Neutrophil (primary cell): Measurements from ENCODE around the gene SLC7A6.

Experiments
- H3K27ac ChIP-seq: fragments of 200-600 bp; sonication (generic); 2 replicates; pipeline ENCODE4 v1.5.1; 2016; ENCODE audit warnings: mild to moderate bottlenecking, moderate library complexity
- H3K27me3 ChIP-seq: fragments of 200-600 bp; sonication (generic); 2 replicates; pipeline ENCODE4 v1.6.0; 2016; ENCODE audit warnings: mild to moderate bottlenecking
- H3K36me3 ChIP-seq: fragments of 200-600 bp; sonication (generic); 2 replicates; pipeline ENCODE4 v1.5.1; 2017
- H3K4me1 ChIP-seq, 2 experiments: fragments of 200-600 bp in 1 of 2; sonication (generic) in 1 of 2; 1 replicate in 1 of 2; 2 replicates in 1 of 2; pipeline versions ENCODE4 v1.5.1 to v1.6.1; 2013 to 2016; ENCODE audit warnings: low read depth in 1 of 2, low read length in 1 of 2, mild to moderate bottlenecking in 1 of 2, moderate library complexity in 1 of 2; ENCODE audit not compliant: control insufficient read depth in 1 of 2, insufficient read depth in 1 of 2
- H3K4me3 ChIP-seq, 2 experiments: fragments of 200-600 bp in 1 of 2; sonication (generic) in 1 of 2; 1 replicate in 1 of 2; 2 replicates in 1 of 2; pipeline ENCODE4 v1.5.1; 2013 to 2016; ENCODE audit warnings: low read depth in 1 of 2, low read length in 1 of 2, mild to moderate bottlenecking in 1 of 2, moderate library complexity in 1 of 2
- H3K9me3 ChIP-seq: fragments of 200-600 bp; sonication (generic); 2 replicates; pipeline ENCODE4 v1.5.1; 2016
- CTCF ChIP-seq: fragments of 200-600 bp; sonication (generic); IDR thresholded peaks from 2 replicates; pipeline ENCODE4 v1.5.1; 2016; ENCODE audit warnings: antibody characterized with exemption

Gene SLC7A6

GRCh38 chr16:68349838-68350410, 85.6 kb downstream of the SLC7A6 start:
- Histone ChIP-seq H3K4me3 (no peak overlapping the region), H3K4me1 (no peaks in the 10 kb centered on the region), H3K27ac (no peak overlapping the region), H3K36me3 (peaks cover 87% of the 10 kb centered on the region), H3K27me3 (no peaks in the 10 kb centered on the region), H3K9me3 (no peaks in the 10 kb centered on the region)
- TF ChIP-seq CTCF = no peak

- peaks cover 78% of the 10 kb centered on the region for H3K36me3 ChIP-seq
- no peak overlapping the region for H3K27ac ChIP-seq
- H3K9me3 ChIP-seq = no peaks in the 10 kb centered on the region
- H3K27me3 ChIP-seq = peaks cover 3% of the 10 kb centered on the region
- peaks cover 4 to 7% of the 10 kb centered on the region in 2 experiments for H3K4me1 ChIP-seq
- no peak overlapping the region for H3K4me3 ChIP-seq
- no peak for TF ChIP-seq CTCF
Measured at GRCh38 chr16:68350813-68351350, 86.6 kb downstream of the SLC7A6 start.
